Keratinocyte (primary cell): ENCODE results near the gene ZNF423. TPM values are rescaled to one million over a fixed set of nuclear protein-coding genes. Genes with fewer than 3 reads are reported as not detected.

ENCODE experiments used
- DNase-seq: peaks from one replicate; pipeline ENCODE4 v3.0.0-alpha.2; 2011; ENCODE audit warnings: low read depth, missing footprints, low spot score
- FAIRE-seq: peaks from 2 replicates; lab custom pipeline; 2011; peaks lifted over from hg19 to GRCh38; lab: Jason Lieb, UNC
- H2AFZ ChIP-seq: 2 replicates; pipeline ENCODE4 v1.6.0; 2012; ENCODE audit warnings: low read length, control low read depth, inconsistent platforms; ENCODE audit not compliant: control insufficient read depth
- H3K27ac ChIP-seq: 2 replicates; pipeline ENCODE4 v1.5.1; 2011; ENCODE audit warnings: low read length; ENCODE audit not compliant: control insufficient read depth, insufficient read depth
- H3K27me3 ChIP-seq: 3 replicates; pipeline ENCODE4 v1.6.0; 2011; ENCODE audit warnings: low read length; ENCODE audit not compliant: control insufficient read depth, insufficient read depth; ENCODE audit errors: extremely low read depth
- H3K36me3 ChIP-seq, 2 experiments: 2 replicates in 1 of 2; 3 replicates in 1 of 2; pipeline ENCODE4 v1.5.1; 2011; ENCODE audit warnings: low read length in 2 of 2, mild to moderate bottlenecking in 1 of 2; ENCODE audit not compliant: control insufficient read depth in 2 of 2, insufficient read depth in 2 of 2; ENCODE audit errors: extremely low read depth in 1 of 2
- H3K4me1 ChIP-seq: 3 replicates; pipeline ENCODE4 v1.5.1; 2011; ENCODE audit warnings: low read length; ENCODE audit not compliant: control insufficient read depth, insufficient read depth; ENCODE audit errors: extremely low read depth
- H3K4me2 ChIP-seq: 3 replicates; pipeline ENCODE4 v1.6.0; 2011; ENCODE audit warnings: low read depth, low read length; ENCODE audit not compliant: control insufficient read depth, insufficient read depth; ENCODE audit errors: extremely low read depth
- H3K4me3 ChIP-seq, 3 experiments: fragments of 200-600 bp in 1 of 3; sonication (generic) in 1 of 3; 2 replicates in 2 of 3; 3 replicates in 1 of 3; pipeline ENCODE4 v1.5.1; 2011 to 2016; ENCODE audit warnings: low read length in 3 of 3, mild to moderate bottlenecking in 3 of 3, control low read depth in 2 of 3, inconsistent platforms in 1 of 3, low read depth in 1 of 3, mixed read lengths in 1 of 3, mixed run types in 1 of 3, moderate library complexity in 1 of 3; ENCODE audit not compliant: control insufficient read depth in 2 of 3, insufficient read depth in 2 of 3; ENCODE audit errors: extremely low read depth in 1 of 3
- H3K79me2 ChIP-seq: 2 replicates; pipeline ENCODE4 v1.6.0; 2012; ENCODE audit warnings: low read length; ENCODE audit not compliant: control insufficient read depth, insufficient read depth
- H3K9ac ChIP-seq: 3 replicates; pipeline ENCODE4 v1.6.0; 2011; ENCODE audit warnings: low read length; ENCODE audit not compliant: control insufficient read depth, insufficient read depth; ENCODE audit errors: extremely low read depth
- H3K9me1 ChIP-seq: 3 replicates; pipeline ENCODE4 v1.6.0; 2011; ENCODE audit warnings: low read length; ENCODE audit not compliant: control insufficient read depth, insufficient read depth; ENCODE audit errors: extremely low read depth
- H3K9me3 ChIP-seq: 2 replicates; pipeline ENCODE4 v1.5.1; 2012; ENCODE audit warnings: low read depth, low read length; ENCODE audit not compliant: control insufficient read depth
- H4K20me1 ChIP-seq: 3 replicates; pipeline ENCODE4 v1.6.0; 2011; ENCODE audit warnings: low read length; ENCODE audit not compliant: control insufficient read depth, insufficient read depth; ENCODE audit errors: extremely low read depth
- CTCF ChIP-seq, 3 experiments: IDR thresholded peaks in 1 of 3; conservative IDR thresholded peaks in 1 of 3; optimal IDR thresholded peaks in 1 of 3; 2 replicates in 2 of 3; 3 replicates in 1 of 3; pipeline versions ENCODE3 to v1.5.1; 2011; ENCODE audit warnings: low read length in 3 of 3, mild to moderate bottlenecking in 3 of 3, moderate library complexity in 2 of 3, control low read depth in 1 of 3, inconsistent platforms in 1 of 3; ENCODE audit not compliant: insufficient read depth in 2 of 3; ENCODE audit errors: extremely low read depth in 1 of 3
- EZH2 ChIP-seq: IDR thresholded peaks from one replicate; pipeline ENCODE4 v1.6.1; 2012; ENCODE audit warnings: inconsistent platforms, mild to moderate bottlenecking, low read length, moderate library complexity
- dilution Hi-C: fragments of 300-500 bp; cut with MboI; formaldehyde crosslinking; loops from one replicate; pipeline ENCODE4 v1.7.0; 2020; ENCODE audit warnings: low sequenced_read_pairs; ENCODE audit not compliant: extremely low pct_ligation_motif_present
- polyA plus RNA-seq, 5 experiments: library from polyadenylated mRNA; depleted of rRNA in 3 of 5; stranded (reverse) in 3 of 5; stranded (forward) in 1 of 5; unstranded in 1 of 5; fragments of >200 nt; gene quantifications; 1 replicate in 1 of 5; 2 replicates in 3 of 5; 3 replicates in 1 of 5; pipeline versions ENCODE4 v1.2.1 to v1.2.3, GENCODE V29; 2011 to 2012; ENCODE audit warnings: missing spikeins in 2 of 5, low read depth in 1 of 5, low replicate concordance in 1 of 5

Gene ZNF423
- polyA plus RNA-seq, 1 donor (not counting 4 experiments of a cell fraction or from before 2014, with no cell fraction given): 0.05 TPM

GRCh38 chr16:49745311-49745747, 110.6 kb downstream of the ZNF423 start:
- no peaks in the 10 kb centered on the region for H3K9me1 ChIP-seq
- no peaks in the 10 kb centered on the region for H3K4me1 ChIP-seq
- H3K4me3 ChIP-seq: no peak overlapping the region
- H3K27me3 ChIP-seq: no peaks in the 10 kb centered on the region
- dilution Hi-C loops: no loop called here
- DNase-seq (no peak), FAIRE-seq (no peak)
- H3K36me3 ChIP-seq: no peaks in the 10 kb centered on the region
- no peak overlapping the region for H3K4me2 ChIP-seq
- no peak overlapping the region for H2AFZ ChIP-seq
- H3K9ac ChIP-seq: no peak overlapping the region
- H4K20me1 ChIP-seq: no peaks in the 10 kb centered on the region
- no peak overlapping the region for H3K27ac ChIP-seq
- H3K79me2 ChIP-seq: no peaks in the 10 kb centered on the region
- H3K9me3 ChIP-seq: no peaks in the 10 kb centered on the region
- TF ChIP-seq CTCF (optimal IDR thresholded peaks at IDR 0.05 in 1 of 3, IDR thresholded peaks at IDR 0.05 in 1 of 3, conservative IDR thresholded peaks at IDR 0.05 in 1 of 3; ENCODE audit: extremely low read depth in 1 of 3, insufficient read depth in 2 of 3, low read length in 3 of 3): no peak
- no peak for TF ChIP-seq EZH2

GRCh38 chr16:49744244-49745220, 111.4 kb downstream of the ZNF423 start:
- Histone ChIP-seq H3K9ac (no peak overlapping the region), H3K4me2 (no peak overlapping the region), H3K27ac (no peak overlapping the region), H3K9me1 (no peaks in the 10 kb centered on the region), H2AFZ (no peak overlapping the region), H3K27me3 (no peaks in the 10 kb centered on the region), H4K20me1 (no peaks in the 10 kb centered on the region), H3K9me3 (no peaks in the 10 kb centered on the region), H3K4me1 (no peaks in the 10 kb centered on the region), H3K79me2 (no peaks in the 10 kb centered on the region), H3K36me3 (no peaks in the 10 kb centered on the region), H3K4me3 (no peak overlapping the region)
- FAIRE-seq: no peak
- TF ChIP-seq CTCF (optimal IDR thresholded peaks at IDR 0.05 in 1 of 3, IDR thresholded peaks at IDR 0.05 in 1 of 3, conservative IDR thresholded peaks at IDR 0.05 in 1 of 3; ENCODE audit: extremely low read depth in 1 of 3, insufficient read depth in 2 of 3, low read length in 3 of 3) (no peak), EZH2 (no peak)
- no peak for DNase-seq
- dilution Hi-C loops: no loop called here
